Stimulated activated naive CD8-positive, alpha-beta T cell treated with anti-CD3 and anti-CD28 coated beads, Interleukin-15, amount 100 ng/mL, for 72 hours (primary cell): ENCODE results near the gene APRT.

ENCODE experiments used
- ATAC-seq: fragments of 150-1000 bp; cut with Tn5 transposase; 2 replicates; pipeline ENCODE4 v1.10.0; 2021; ENCODE audit warnings: mild to moderate bottlenecking, moderate library complexity
- DNase-seq, 2 donors: peaks; one replicate each; pipeline ENCODE4 v3.0.0; 2021 to 2022
- H3K27ac Mint-ChIP-seq, 2 donors: one replicate each; pipeline ENCODE4 v1.8.0; 2022; ENCODE audit warnings: mild to moderate bottlenecking in 2 of 2, mixed read lengths in 2 of 2, moderate library complexity in 2 of 2
- H3K27me3 Mint-ChIP-seq: one replicate; pipeline ENCODE4 v1.8.0; 2022; ENCODE audit warnings: mixed read lengths
- H3K4me1 Mint-ChIP-seq: one replicate; pipeline ENCODE4 v1.8.0; 2022; ENCODE audit warnings: mild to moderate bottlenecking, mixed read lengths
- H3K4me3 Mint-ChIP-seq, 2 donors: one replicate each; pipeline ENCODE4 v1.8.0; 2022; ENCODE audit warnings: mild to moderate bottlenecking in 2 of 2, mixed read lengths in 2 of 2, moderate library complexity in 1 of 2
- H3K9me3 Mint-ChIP-seq, 2 donors: one replicate each; pipeline ENCODE4 v1.8.0; 2022; ENCODE audit warnings: mixed read lengths in 2 of 2

APRT gene

DNA sequence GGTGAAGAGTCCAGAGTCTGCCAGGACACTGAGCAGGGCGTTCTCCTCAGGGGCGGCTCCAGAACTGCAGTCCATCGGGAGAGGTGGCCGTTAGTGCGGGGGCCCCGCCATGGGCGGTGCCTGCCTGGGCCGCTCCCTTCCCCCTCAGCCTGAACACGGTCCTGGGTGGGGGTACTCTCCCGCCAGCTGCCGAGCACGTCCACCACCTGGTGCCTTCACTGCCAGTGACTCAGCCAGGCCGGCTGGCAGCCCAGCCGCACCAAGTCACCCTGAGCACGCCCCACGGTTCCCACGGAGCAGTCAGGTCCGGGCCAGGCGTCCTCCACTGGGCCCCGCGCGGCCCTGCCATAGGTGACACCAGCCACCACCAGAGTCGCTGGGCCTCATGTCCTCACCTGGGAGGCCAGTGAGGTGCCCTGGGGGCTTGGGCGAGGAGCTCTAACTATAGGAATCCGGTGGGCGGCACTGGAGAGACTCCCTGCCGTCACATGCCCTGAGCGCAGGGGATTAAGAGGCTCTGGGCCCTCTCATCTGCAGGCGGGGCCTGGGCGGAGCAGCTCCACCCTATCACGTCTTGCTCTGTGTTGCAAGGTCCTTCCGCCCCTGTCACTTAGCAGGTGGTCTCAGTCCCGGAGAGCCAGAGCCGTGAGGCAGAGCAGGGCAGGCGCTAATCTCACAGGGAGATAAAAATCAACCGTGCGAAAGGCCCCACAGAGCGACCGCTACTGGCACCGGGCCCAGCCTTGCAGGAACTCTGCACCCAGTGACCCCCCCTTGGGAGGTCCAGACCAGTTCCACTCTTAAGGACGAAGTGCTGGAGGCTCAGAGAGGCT, 41.1 kb downstream of the APRT start:
- ATAC-seq = peak; percentile 86
- Mint-ChIP-seq H3K27me3 (no peaks in the 10 kb centered on the region), H3K27ac (peak overlapping the region; percentile 79 to 81), H3K4me3 (peak overlapping the region; percentile 41 to 54), H3K4me1 (peaks cover 69% of the 10 kb centered on the region), H3K9me3 (no peaks in the 10 kb centered on the region)
- DNase-seq = peak; percentile 21 to 52

GRCh38 chr16:88769617-88770460, 41.9 kb downstream of the APRT start:
- Mint-ChIP-seq H3K27ac (peak overlapping the region in 1 of 2 donors; percentile 35), H3K4me1 (peaks cover 69% of the 10 kb centered on the region), H3K27me3 (no peaks in the 10 kb centered on the region), H3K9me3 (no peaks in the 10 kb centered on the region), H3K4me3 (no peak overlapping the region)
- DNase-seq (no peak), ATAC-seq (peak; percentile 27)

GRCh38 chr16:88768071-88768783, 43.5 kb downstream of the APRT start:
- Mint-ChIP-seq H3K4me1 (peaks cover 54% of the 10 kb centered on the region), H3K27ac (no peak overlapping the region), H3K27me3 (no peaks in the 10 kb centered on the region), H3K9me3 (no peaks in the 10 kb centered on the region), H3K4me3 (no peak overlapping the region)
- ATAC-seq (no peak), DNase-seq (no peak)

DNA sequence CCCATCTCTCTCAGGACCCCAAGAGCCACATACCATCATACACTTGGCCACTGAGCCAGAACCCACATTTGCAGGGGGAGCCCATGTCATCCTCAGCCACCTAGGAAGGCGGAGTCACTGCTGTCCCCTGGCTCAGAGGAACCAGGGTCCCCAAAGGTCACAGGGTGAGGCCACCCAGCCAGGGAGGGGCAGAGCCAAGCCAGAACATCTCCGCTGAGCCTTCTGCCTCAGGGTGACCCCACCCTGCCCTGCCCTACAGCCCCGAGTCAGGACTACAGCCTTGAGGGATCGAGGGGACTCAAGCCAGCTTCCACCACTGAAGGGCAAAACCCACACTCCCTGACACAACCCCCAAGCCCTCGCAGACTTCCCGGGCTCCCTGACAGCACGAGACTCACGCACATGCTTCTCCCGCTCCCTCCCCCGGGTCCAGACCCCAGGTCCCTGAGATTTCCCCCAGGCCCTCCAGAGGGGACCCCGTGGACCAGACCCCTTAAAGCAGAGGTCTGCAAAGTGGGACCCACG, 44.1 kb downstream of the APRT start:
- H3K27ac Mint-ChIP-seq = peak overlapping the region in 1 of 2 donors; percentile 67
- no peaks in the 10 kb centered on the region for H3K9me3 Mint-ChIP-seq
- DNase-seq (no peak), ATAC-seq (no peak)
- no peak overlapping the region for H3K4me3 Mint-ChIP-seq
- no peaks in the 10 kb centered on the region for H3K27me3 Mint-ChIP-seq
- H3K4me1 Mint-ChIP-seq = peaks cover 53% of the 10 kb centered on the region

DNA sequence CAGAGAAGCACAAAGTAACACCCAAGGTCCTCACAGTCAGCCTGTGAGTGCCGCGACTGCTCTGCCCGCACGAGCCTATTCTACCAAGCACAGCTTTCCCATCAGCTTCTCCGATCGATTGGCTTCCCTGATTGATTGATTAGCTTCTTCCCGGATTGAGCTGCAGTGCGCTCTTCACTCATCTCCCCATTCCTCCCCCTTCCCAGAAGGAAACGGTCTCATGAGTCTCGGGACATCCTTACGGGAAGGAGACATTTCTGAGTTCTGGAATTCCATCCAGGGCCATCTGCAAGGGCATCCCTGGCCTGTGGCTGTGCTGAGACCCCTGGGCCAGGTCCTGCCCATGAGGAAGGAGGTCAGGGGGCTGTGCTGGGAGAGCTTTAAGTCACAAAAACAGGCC, 44.8 kb downstream of the APRT start:
- no peaks in the 10 kb centered on the region for H3K27me3 Mint-ChIP-seq
- H3K27ac Mint-ChIP-seq = peak overlapping the region; percentile 59 to 67
- no peaks in the 10 kb centered on the region for H3K9me3 Mint-ChIP-seq
- peaks cover 50% of the 10 kb centered on the region for H3K4me1 Mint-ChIP-seq
- ATAC-seq (no peak), DNase-seq (no peak)
- no peak overlapping the region for H3K4me3 Mint-ChIP-seq

DNA sequence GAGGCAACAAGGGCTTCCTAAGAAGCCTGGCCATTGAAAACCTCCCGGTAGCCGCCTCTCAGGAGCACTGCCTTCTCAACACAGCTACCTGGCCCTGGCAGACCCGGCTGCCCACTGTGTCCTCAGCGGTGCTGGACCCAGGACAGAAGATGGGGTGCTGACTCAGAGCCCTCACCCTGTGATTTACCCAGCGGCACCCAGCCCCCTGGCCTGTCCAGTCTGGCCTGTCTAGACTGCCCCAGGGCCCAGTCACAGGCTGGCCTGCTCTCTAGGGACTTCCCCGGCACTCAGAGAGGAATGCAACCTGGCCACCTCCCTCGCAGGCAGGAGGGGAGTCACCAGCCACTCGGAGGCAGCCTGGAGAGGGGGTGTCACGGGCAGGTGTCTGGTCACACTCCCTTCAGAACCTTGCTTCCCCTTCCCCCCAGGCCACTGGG, 46.8 kb downstream of the APRT start:
- no peak for DNase-seq
- no peak overlapping the region for H3K27ac Mint-ChIP-seq
- H3K4me1 Mint-ChIP-seq = peaks cover 33% of the 10 kb centered on the region
- H3K27me3 Mint-ChIP-seq = no peaks in the 10 kb centered on the region
- no peaks in the 10 kb centered on the region for H3K9me3 Mint-ChIP-seq
- no peak for ATAC-seq
- no peak overlapping the region for H3K4me3 Mint-ChIP-seq

DNA sequence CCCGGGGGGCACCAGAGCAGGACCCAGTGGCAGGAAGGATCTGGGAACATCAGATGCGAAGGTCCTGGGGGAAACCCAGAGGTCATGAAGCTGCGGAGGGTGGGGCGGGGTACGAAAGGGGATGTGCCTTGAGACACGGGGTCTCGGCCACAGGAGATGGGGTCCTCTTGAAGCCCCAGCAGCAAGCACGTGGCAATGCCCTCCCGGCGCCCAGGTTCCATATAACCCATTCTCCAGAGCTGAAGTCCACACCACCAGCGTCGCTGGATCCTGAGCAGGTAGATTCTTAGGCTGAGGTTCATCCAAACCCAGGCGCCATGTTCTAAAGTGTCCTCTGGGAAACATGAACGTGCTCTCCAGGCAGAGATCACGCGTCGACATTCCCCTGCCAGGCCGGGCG, 47.6 kb downstream of the APRT start:
- Mint-ChIP-seq H3K4me1 (peaks cover 31% of the 10 kb centered on the region), H3K9me3 (no peaks in the 10 kb centered on the region), H3K4me3 (no peak overlapping the region), H3K27me3 (no peaks in the 10 kb centered on the region), H3K27ac (no peak overlapping the region)
- ATAC-seq = no peak
- no peak for DNase-seq

DNA sequence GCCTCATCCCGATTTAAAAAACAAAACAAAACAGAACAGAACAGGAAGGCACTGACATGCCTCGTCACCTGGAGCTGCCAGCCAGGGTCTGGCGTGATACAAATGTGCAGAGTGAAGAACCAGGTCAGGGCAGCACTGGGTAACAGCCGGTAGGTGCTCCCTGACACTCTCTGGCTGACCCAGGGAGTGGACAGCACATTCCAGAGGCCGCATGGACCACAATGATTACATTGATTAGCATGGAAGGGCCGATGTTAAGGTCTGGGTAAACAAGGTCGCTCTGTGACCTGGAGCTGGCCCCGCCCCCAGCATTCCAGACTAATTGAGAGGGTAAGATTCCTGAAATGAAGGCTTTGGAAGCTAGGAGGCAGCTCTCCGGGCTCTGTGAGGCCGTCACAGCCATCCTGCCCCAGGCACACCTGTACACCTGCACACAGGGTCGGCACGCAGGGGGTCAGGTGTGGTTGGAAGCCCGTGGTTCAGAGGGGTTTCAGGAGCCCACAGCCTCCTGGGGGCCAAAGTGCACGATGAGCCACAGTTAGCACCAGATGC, 48.1 kb downstream of the APRT start:
- DNase-seq (no peak), ATAC-seq (no peak)
- Mint-ChIP-seq H3K4me1 (peaks cover 34% of the 10 kb centered on the region), H3K27me3 (no peaks in the 10 kb centered on the region), H3K9me3 (no peaks in the 10 kb centered on the region), H3K4me3 (no peak overlapping the region), H3K27ac (no peak overlapping the region)

DNA sequence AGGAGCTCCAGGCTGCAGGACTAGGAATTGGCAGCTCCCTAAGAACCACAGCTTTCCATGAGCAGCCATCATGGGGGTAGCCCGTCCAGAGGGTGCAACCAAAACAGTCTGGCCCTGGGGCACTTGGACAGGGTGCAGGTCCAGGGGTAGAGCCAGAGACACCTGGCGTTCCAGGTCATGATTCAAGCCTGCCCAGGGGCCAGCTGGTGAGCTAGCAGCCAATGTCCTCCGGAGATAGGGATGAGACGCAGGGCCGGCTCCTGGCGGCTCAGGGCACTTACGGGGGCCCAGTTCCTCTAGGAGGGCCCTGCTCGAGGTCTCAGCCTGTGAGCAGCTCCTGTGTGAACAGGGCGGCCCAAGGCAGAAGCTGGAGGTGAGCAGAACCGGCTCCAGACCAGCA, 48.8 kb downstream of the APRT start:
- no peaks in the 10 kb centered on the region for H3K27me3 Mint-ChIP-seq
- DNase-seq (no peak), ATAC-seq (no peak)
- H3K4me1 Mint-ChIP-seq = peaks cover 32% of the 10 kb centered on the region
- H3K4me3 Mint-ChIP-seq = no peak overlapping the region
- no peaks in the 10 kb centered on the region for H3K9me3 Mint-ChIP-seq
- no peak overlapping the region for H3K27ac Mint-ChIP-seq

DNA sequence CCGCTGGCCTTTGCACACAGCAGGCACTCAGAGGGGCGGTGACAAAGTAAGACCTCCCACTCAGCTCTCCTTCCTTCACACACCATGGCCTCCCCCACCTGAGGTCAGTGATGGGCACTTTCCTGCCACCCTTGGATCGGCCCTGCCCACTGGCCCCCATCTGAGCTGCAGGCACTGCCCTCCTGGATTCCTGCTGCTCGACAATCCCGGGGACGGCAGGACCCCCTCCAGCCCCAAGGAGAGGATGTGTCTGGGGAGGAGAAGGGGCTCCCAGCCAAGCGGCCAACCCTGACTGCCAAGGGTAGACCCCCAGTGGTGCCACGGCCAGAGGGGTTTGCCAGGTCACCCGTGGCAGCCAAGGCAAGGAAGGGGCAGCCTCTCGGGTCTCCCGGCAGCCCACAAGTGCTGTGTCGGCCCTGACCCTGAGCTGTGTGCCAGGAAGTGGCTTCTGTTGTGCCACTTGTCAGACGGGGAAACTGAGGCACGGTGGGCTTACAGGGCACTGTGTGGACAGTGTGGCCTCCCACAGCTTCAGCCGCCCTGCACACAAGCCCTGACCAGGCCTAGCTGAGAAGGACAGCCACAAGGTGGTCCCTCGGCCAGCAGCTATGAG, 49.4 kb downstream of the APRT start:
- Mint-ChIP-seq H3K27me3 (no peaks in the 10 kb centered on the region), H3K4me1 (peaks cover 27% of the 10 kb centered on the region), H3K27ac (no peak overlapping the region), H3K9me3 (no peaks in the 10 kb centered on the region), H3K4me3 (no peak overlapping the region)
- ATAC-seq (no peak), DNase-seq (no peak)

- Mint-ChIP-seq H3K9me3 (no peaks in the 10 kb centered on the region), H3K27ac (no peak overlapping the region), H3K4me1 (peaks cover 21% of the 10 kb centered on the region), H3K4me3 (no peak overlapping the region), H3K27me3 (no peaks in the 10 kb centered on the region)
- no peak for ATAC-seq
- DNase-seq = no peak
Observed at GRCh38 chr16:88761830-88762229, 49.9 kb downstream of the APRT start.

DNA sequence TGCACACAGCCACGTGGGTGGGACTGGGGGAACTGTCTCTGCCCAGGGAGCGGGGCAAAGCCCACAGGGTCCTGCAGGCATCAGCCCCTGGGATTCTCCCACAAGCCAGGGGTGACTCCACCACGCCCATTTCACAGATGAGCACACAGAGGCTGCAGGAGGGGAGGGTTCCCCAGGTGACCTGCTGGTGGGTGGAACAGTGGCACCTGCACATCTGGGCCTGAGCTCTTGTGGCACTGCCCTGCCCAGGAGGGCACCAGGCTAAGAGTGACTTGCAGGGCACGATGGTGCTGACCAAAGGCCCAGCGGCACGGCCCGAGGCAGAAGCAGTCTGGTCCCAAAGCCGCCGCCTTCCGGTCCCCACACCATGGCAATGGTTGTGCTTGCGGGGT, 50.6 kb downstream of the APRT start:
- no peak overlapping the region for H3K4me3 Mint-ChIP-seq
- no peak for DNase-seq
- no peak for ATAC-seq
- peaks cover 14% of the 10 kb centered on the region for H3K4me1 Mint-ChIP-seq
- no peak overlapping the region for H3K27ac Mint-ChIP-seq
- H3K9me3 Mint-ChIP-seq = no peaks in the 10 kb centered on the region
- no peaks in the 10 kb centered on the region for H3K27me3 Mint-ChIP-seq

DNA sequence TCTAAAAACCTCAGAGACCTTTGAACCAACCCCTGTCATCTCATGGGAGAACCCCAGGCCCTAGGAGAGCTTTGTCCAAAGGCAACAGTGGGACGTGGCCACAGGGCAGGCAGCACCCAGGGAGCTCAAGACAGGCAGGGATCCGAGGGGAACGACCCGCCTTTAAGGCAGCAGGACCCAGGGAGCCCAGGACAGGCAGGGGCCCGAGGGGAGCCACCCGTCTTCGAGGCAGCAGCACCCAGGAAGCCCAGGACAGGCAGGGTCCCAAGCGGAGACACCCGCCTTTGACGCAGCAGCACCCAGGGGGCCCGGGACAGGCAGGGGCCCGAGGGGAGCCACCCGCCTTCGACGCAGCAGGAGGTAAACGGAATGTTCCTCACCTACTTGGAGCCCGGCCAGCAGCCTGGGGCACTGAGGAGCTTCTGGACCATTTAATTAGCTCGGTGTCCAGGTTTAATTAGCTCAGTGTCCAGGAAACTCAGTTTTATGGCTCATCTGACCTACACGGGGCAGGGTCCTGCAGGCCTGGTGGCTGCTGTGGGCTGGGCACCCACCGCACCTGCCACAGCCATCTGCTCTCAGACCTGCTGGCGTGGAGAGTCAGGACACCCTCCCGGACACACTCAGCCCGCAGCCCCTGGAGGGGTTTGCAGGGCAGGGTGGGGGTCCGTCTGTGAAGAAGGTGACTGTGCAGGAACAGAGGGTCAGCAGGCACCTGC, 51.1 kb downstream of the APRT start:
- no peak overlapping the region for H3K27ac Mint-ChIP-seq
- ATAC-seq = no peak
- no peak overlapping the region for H3K4me3 Mint-ChIP-seq
- H3K9me3 Mint-ChIP-seq = no peaks in the 10 kb centered on the region
- DNase-seq = no peak
- H3K27me3 Mint-ChIP-seq = no peaks in the 10 kb centered on the region
- H3K4me1 Mint-ChIP-seq = peaks cover 9% of the 10 kb centered on the region

DNA sequence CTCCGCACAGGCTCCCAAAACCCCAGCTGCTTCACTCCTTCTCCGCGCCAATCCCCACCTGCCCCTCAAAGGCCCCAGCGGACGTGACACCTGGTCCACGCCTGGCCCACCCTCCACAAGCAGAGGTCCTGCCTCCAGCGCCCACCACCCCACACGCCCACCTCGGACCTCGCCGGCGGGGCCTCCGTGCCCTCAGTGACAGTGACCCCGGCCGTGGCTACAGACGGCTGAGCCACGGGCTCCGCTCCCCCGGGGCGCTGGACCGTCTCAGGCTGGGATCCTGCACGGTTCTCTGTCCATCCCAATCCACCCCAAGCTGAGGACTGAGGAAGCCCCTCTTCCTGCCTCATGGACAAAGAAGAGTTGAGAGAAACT, 51.8 kb downstream of the APRT start:
- no peaks in the 10 kb centered on the region for H3K27me3 Mint-ChIP-seq
- no peak overlapping the region for H3K4me3 Mint-ChIP-seq
- H3K9me3 Mint-ChIP-seq = no peaks in the 10 kb centered on the region
- DNase-seq = no peak
- peak overlapping the region in 1 of 2 donors; percentile 63 for H3K27ac Mint-ChIP-seq
- ATAC-seq = peak; percentile 6
- H3K4me1 Mint-ChIP-seq = peaks cover 9% of the 10 kb centered on the region
